Activated naive CD4-positive, alpha-beta T cell treated with anti-CD3 and anti-CD28 coated beads, Interleukin-2, amount 50 U/mL, for 72 hours (primary cell): ENCODE measurements around the gene TEX47. TPM values are rescaled to one million over a fixed set of nuclear protein-coding genes. Genes with fewer than 3 reads are reported as not detected.

Source experiments
- ATAC-seq, 2 donors: fragments of 150-1000 bp; cut with Tn5 transposase; 2 replicates each; pipeline ENCODE4 v1.10.0; 2021; ENCODE audit warnings: mild to moderate bottlenecking in 2 of 2, moderate library complexity in 2 of 2
- DNase-seq, 2 donors: peaks; one replicate each; pipeline ENCODE4 v3.0.0; 2021 to 2022; ENCODE audit warnings: low spot score in 2 of 2
- H3K27ac Mint-ChIP-seq, 2 donors: one replicate each; pipeline ENCODE4 v1.8.0; 2022; ENCODE audit warnings: mild to moderate bottlenecking in 2 of 2, mixed read lengths in 2 of 2
- H3K36me3 Mint-ChIP-seq, 2 donors: one replicate each; pipeline ENCODE4 v1.8.0; 2022; ENCODE audit warnings: mixed read lengths in 2 of 2
- H3K9me3 Mint-ChIP-seq, 2 donors: one replicate each; pipeline ENCODE4 v1.8.0; 2022; ENCODE audit warnings: mixed read lengths in 2 of 2
- total RNA-seq, 2 donors: library from RNA; stranded (reverse); gene quantifications; one replicate each; pipeline ENCODE4 v1.2.3, GENCODE V29; 2022

TEX47 gene
- total RNA-seq, 2 donors from 2014 or later, result not detected

- ATAC-seq, result peak in 1 of 2 donors; percentile 61
Observed at GRCh38 chr7:88759230-88760135, 36.1 kb downstream of the TEX47 start, which contains the start of gene ZNF804B. Gene ZNF804B, plus strand, starts transcription at chr7:88759700. Its CDS starts 277 bp downstream, at chr7:88759977.

GRCh38 chr7:88758381-88759229 is 36.9 kb downstream of the TEX47 start:
- no peaks in the 10 kb centered on the region for H3K36me3 Mint-ChIP-seq
- DNase-seq (peak in 1 of 2 donors; percentile 9), ATAC-seq (peak in 1 of 2 donors; percentile 28)
- H3K9me3 Mint-ChIP-seq, result no peaks in the 10 kb centered on the region
- no peak overlapping the region for H3K27ac Mint-ChIP-seq

More at GRCh38 chr7:88759230-88760135, 36.1 kb downstream of the TEX47 start, which contains the start of gene ZNF804B:
- Mint-ChIP-seq H3K9me3 (no peaks in the 10 kb centered on the region), H3K27ac (no peak within 1 kb of the TSS), H3K36me3 (no peaks in the 10 kb centered on the region)
- DNase-seq, result peak in 1 of 2 donors; percentile 6

GRCh38 chr7:88757371-88757770 is 38.2 kb downstream of the TEX47 start:
- no peaks in the 10 kb centered on the region for H3K36me3 Mint-ChIP-seq
- ATAC-seq, result no peak
- DNase-seq, result no peak
- no peaks in the 10 kb centered on the region for H3K9me3 Mint-ChIP-seq
- H3K27ac Mint-ChIP-seq, result no peak overlapping the region

GRCh38 chr7:88756802-88757201 is 38.7 kb downstream of the TEX47 start:
- DNase-seq, result no peak
- no peak overlapping the region for H3K27ac Mint-ChIP-seq

GRCh38 chr7:88746126-88746525 is 49.4 kb downstream of the TEX47 start:
- H3K27ac Mint-ChIP-seq, result no peak overlapping the region
- no peak for ATAC-seq
- no peaks in the 10 kb centered on the region for H3K36me3 Mint-ChIP-seq
- H3K9me3 Mint-ChIP-seq, result no peaks in the 10 kb centered on the region
- DNase-seq, result no peak

More at GRCh38 chr7:88756802-88757201, 38.7 kb downstream of the TEX47 start:
- Mint-ChIP-seq H3K36me3 (no peaks in the 10 kb centered on the region), H3K9me3 (no peaks in the 10 kb centered on the region)
- ATAC-seq, result no peak

Other genes with a start within 250 kb of the TEX47 start
- gene ZNF804B, start 36.0 kb downstream of the TEX47 start, total RNA-seq, result not detected